ENCODE results near the gene ZNF548. TPM values are rescaled to one million over a fixed set of nuclear protein-coding genes. Genes with fewer than 3 reads are reported as not detected.

Gene ZNF548
- total and polyA plus RNA-seq, 2 experiments from 2014 or later: 1.9 to 9.8 TPM

- Mint-ChIP-seq H3K9me3 (no peaks in the 10 kb centered on the region), H3K4me3 (no peak overlapping the region), H3K27me3 (ENCODE audit: insufficient read depth, low read depth, poor library complexity) (peaks cover 2% of the 10 kb centered on the region), H3K36me3 (ENCODE audit: low read depth) (no peaks in the 10 kb centered on the region), H3K27ac (peak overlapping the region; percentile 36; the same call in 1 of the 2 replicates), H3K4me1 (no peaks in the 10 kb centered on the region; the same call in 1 of the 3 replicates)
- H3K79me2 ChIP-seq (replicated peaks; ENCODE audit: insufficient read depth): no peaks in the 10 kb centered on the region
- H2AFZ ChIP-seq: no peak overlapping the region
- H3F3A ChIP-seq (replicated peaks; ENCODE audit: low read depth): no peaks in the 10 kb centered on the region
- no peak for TF ChIP-seq NANOG (IDR thresholded peaks at IDR 0.05; ENCODE audit: borderline replicate concordance)
- no peak for TF ChIP-seq CREB1 (CRISPR knock-in tag; IDR thresholded peaks at IDR 0.05; ENCODE audit: low read depth)
- no peak for TF ChIP-seq ZNF331 (CRISPR knock-in tag; IDR thresholded peaks at IDR 0.05; ENCODE audit: low read depth)
- no peak for TF ChIP-seq ZNF462 (CRISPR knock-in tag; IDR thresholded peaks at IDR 0.05)
- no peak for TF ChIP-seq ETS1 (IDR thresholded peaks at IDR 0.05)
- TF ChIP-seq POLR2AphosphoS5 (IDR thresholded peaks at IDR 0.05; ENCODE audit: low read depth): no peak
- no peak for TF ChIP-seq EZH2phosphoT487 (IDR thresholded peaks at IDR 0.05; ENCODE audit: unreplicated experiment)
- TF ChIP-seq ZNF114 (CRISPR knock-in tag; IDR thresholded peaks at IDR 0.05): no peak
- TF ChIP-seq JUNB (IDR thresholded peaks at IDR 0.05; ENCODE audit: unreplicated experiment): no peak
- TF ChIP-seq STAT1 (IDR thresholded peaks at IDR 0.05; ENCODE audit: unreplicated experiment): no peak
- TF ChIP-seq EZH2 (IDR thresholded peaks at IDR 0.05; ENCODE audit: low read depth, unreplicated experiment): no peak
- H3K36me3 ChIP-seq (ENCODE audit: insufficient read depth): no peaks in the 10 kb centered on the region
- H3K9me2 ChIP-seq (ENCODE audit: insufficient read depth): no peaks in the 10 kb centered on the region
- H3K4me1 ChIP-seq (ENCODE audit: insufficient read depth): no peaks in the 10 kb centered on the region
- ATAC-seq: no peak
- H3K4me2 ChIP-seq: no peak overlapping the region
- no peak for DNase-seq (ENCODE audit: low spot score)
- no peak overlapping the region for H3K4me3 ChIP-seq
- H3K27ac ChIP-seq (ENCODE audit: low read depth): no peak overlapping the region
- no peaks in the 10 kb centered on the region for H4K20me1 ChIP-seq (replicated peaks; ENCODE audit: insufficient read depth)
- no peaks in the 10 kb centered on the region for H3K27me3 ChIP-seq (ENCODE audit: insufficient read depth)
These were observed 47.1 kb upstream of the ZNF548 start for GRCh38 chr19:57342582-57342981.

Measured in GM23338 (cell line).